Activated CD4-positive, alpha-beta T cell treated with anti-CD3 and anti-CD28 coated beads, Interleukin-2, amount 50 U/mL, for 16 hours (primary cell): ENCODE data around the gene DHODH.
"Not testable (repeated sequence)": the region's sequence is repeated elsewhere in the genome, so short reads cannot be mapped to it uniquely, and the experiment has no call there.

Experiments used
- DNase-seq: peaks from one replicate; pipeline ENCODE4 v3.0.0-alpha.2; 2020

The DHODH gene

GRCh38 chr16:72008424-72009216 is at the start of gene DHODH:
Gene DHODH, plus strand, starts transcription at chr16:72008744. Its CDS starts 21 bp downstream, at chr16:72008765.
- peak; percentile 99 for DNase-seq

DNA sequence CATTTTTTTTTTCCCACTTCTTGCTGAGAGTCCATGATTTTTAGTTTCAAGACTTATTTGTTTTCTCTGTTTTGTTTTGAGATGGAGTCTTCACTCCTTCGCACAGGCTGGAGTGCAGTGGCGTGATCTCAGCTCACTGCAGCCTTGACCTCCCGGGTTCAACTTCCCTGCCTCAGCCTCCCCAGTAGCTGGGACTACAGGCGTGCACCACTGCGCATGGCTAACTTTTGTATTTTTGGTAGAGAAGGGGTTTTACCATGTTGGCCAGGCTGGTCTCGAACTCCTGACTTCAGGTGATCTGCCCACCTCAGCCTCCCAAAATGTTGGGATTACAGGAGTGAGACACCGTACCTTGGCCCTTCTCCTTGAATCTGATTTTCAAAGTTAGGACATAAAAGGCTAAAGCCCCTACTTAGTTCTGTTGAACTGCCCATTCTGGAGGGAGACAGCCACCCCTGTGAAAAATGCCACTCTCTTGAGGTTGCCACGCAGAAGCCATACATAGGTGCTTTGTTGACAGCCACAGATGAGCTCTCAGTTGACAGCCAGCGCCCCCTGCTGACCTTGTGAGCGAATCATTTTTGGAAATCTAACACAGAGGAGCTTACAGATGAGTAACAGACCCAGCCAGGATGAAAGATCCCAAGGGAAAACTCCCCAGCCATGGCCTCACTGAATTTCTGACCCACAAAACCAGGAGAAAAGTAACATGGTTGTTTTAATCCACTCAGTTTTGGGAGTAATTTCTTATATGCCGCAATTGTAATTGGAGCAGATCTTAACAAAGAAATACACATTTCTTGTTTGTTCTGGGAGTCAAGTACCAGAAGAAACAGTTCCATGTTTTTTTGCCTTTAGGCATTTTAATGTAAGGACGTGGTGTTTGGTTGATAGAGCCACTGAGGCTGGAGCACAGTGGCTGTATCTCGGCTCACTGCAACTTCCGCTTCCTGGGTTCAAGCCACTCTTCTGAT is 47.2 kb upstream of the DHODH start:
- peak; percentile 83 for DNase-seq

- DNase-seq: no peak
Observed at GRCh38 chr16:71963125-71963875, 45.2 kb upstream of the DHODH start.

DNA sequence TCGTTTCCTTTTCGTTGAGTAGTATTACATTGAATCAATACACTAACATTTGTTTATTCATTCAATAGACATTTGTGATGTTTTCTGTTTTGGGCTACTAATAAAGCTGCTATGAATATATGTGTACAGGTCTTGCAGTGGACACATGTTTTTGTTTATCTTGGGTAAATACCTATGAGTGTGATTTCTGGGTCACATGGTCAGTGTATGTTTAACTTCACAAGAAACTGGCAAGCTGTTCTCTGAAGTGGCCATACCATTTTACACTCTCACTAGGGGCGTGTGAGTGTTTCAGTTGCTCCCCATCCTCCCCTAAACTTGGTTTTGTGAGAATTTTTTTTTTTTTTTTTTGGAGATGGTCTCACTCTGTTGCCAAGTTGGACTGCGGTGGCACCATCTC is 43.3 kb upstream of the DHODH start:
- no peak for DNase-seq

DNA sequence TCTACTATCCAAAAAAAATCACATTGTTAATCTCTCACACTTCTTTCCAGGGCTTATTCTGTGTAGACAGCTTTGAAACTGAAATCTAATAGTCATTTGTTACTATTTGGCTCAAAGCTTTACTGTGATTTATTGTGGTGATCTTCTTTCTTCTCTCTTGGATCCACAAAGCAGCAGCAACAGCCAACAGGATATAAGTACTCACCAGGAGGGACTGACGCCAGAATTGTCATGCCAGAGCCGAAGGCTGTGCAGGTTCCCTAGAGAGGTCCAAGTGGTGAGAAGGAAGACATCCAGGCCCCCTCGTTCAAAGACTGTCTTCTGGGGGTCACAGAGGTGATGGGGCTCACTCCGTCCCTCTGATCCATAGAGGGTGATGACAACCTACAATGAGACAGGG is 41.6 kb upstream of the DHODH start:
- DNase-seq: no peak

- DNase-seq: no peak
Observed at GRCh38 chr16:71969353-71969752, 39.2 kb upstream of the DHODH start.

GRCh38 chr16:71971571-71971970 is 37.0 kb upstream of the DHODH start:
- no peak for DNase-seq

DNA sequence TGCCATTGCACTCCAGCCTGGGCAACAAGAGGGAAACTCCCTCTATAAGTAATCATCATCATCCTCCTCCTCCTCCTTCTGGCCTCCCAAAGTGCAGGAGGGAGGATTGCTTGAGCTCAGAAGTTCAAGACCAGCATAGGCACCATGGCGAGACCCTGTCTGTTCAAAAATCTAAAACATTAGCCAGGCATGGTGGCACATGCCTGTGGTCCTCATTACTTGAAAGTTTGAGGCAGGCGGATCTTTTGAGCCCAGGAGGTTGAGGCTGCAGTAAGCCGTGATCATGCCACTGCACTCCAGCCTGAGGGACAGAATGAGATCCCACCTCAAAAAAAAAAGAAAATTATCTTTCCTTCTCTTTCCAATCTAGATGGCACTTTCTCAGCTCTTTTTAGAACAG is 36.2 kb upstream of the DHODH start:
- no peak for DNase-seq

- DNase-seq: no peak
Observed at GRCh38 chr16:71973001-71973400, 35.5 kb upstream of the DHODH start.

GRCh38 chr16:71974068-71974818 is 34.3 kb upstream of the DHODH start:
- no peak for DNase-seq

DNA sequence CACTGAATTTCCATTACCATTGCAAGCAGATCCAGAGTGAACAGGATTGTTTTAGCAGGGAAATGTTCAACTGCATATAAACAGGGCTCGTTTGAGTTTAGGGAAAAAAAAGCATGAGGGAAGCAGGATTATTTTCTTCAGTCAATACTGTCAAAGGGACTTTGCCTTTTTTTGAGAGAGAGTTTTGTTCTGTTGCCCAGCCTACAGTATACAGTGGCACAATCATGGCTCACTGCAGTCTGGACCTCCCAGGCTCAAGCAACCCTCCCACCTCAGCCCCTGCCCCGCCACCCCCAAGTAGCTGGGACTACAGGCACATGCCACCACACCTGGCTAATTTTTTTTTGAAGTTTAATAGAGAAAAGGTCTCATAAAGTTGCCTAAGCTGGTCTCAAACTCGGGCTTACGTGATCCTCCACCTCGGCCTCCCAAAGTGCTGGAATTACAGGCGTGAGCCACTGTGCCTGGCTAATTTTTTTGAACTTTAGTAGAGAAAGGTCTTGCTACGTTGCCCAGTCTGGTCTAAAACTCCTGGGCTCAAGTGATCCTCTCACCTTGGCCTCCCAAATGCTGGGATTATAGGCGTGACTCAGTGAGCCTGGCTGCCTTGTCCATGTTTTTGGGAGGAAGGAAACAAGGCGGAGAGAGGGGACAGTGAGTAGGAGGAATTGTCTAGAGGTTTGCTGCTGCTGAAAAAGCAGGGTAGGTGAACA is 23.1 kb upstream of the DHODH start:
- no peak for DNase-seq

- no peak for DNase-seq
Observed at GRCh38 chr16:71986131-71986530, 22.4 kb upstream of the DHODH start.

DNA sequence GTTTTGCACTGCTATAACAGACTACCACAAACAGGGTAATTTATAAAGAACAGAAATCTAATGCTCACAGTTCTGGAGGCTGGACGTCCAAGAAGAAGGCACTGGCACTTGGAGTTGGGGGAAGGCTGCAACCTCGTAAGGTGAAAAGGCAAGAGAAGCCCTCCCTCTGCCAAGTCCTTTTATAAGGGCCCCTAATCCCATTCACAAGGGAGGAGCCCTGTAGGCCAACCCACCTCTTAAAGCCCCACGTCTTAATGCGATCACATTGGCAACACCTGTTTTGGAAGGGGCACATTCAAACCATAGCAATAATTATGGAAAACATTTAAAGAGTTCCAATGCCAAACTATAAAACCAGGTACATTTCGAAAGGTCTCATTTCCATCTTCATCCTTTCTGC is 13.5 kb upstream of the DHODH start:
- no peak for DNase-seq

DNA sequence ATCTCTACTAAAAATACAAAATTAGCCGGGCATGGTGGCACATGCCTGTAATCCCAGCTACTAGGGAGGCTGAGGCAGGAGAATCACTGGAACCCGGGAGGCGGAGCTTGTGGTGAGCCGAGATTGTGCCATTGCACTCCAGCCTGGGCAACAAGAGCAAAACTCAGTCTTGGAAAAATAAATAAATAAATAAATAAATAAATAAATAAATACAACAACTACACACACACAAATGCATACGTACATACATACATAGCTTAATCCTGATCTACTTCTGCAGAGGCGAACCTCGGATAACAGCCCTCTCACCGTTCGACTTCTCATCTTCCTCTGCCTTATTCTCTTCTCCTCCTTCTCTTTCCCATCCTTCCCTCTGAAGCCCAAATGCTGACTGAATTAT is 11.0 kb upstream of the DHODH start:
- not testable (repeated sequence) for DNase-seq

DNA sequence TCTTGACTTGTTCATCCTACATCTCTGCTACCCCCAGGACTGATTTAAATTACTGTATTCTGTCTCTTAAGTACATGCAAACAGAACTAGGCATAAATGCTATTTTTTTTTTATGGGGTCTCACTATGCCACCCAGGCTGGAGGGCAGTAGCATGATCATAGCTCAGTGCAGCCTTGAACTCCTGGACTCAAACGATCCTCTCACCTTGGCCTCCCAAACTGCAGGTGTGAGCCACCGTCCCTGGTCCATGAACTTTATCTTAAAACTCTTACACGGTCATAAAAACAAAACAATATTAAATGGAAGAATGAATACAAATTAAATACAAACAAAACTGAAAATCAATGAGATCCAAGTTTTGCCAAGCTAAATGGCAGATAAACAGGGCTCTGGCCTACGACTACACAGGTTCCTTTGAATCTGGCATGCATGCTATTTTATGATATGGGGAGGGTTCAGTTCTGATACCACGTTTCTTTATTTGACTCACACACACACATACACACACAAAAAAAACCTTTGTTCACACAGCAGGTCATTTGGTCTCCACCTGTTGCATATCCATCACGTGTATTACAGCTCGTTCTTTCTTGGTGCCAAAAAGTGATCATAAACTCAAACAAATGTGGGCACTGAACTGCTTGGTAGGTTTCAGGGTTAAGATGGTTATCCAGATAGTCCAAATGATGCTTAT is 7.2 kb upstream of the DHODH start:
- no peak for DNase-seq

GRCh38 chr16:72002619-72003018 is 5.9 kb upstream of the DHODH start:
- DNase-seq: no peak

GRCh38 chr16:72008065-72008423 is 500 bp upstream of the DHODH start:
- not testable (repeated sequence) for DNase-seq

GRCh38 chr16:72009779-72010178 is 1.2 kb downstream of the DHODH start:
- no peak for DNase-seq

GRCh38 chr16:72012607-72013006 is 4.1 kb downstream of the DHODH start:
- no peak for DNase-seq

GRCh38 chr16:72013389-72013788 is 4.8 kb downstream of the DHODH start:
- peak; percentile 20 for DNase-seq
